Activated naive CD8-positive, alpha-beta T cell treated with anti-CD3 and anti-CD28 coated beads, Interleukin-2, amount 10 ng/mL, durations not matched to agents 7 days and 5 days (primary cell): ENCODE measurements around the gene SH3BGRL3. TPM values are rescaled to one million over a fixed set of nuclear protein-coding genes. Genes with fewer than 3 reads are reported as not detected.

ENCODE experiments used
- ATAC-seq: fragments of 150-1000 bp; cut with Tn5 transposase; one replicate; pipeline ENCODE4 v1.10.0; 2021; ENCODE audit warnings: low read depth, moderate library complexity
- POLR2A ChIA-PET: fragments of 350-600 bp; sonication (Branson Sonifier 250); formaldehyde crosslinking; loops from one replicate; lab custom pipeline; 2021; ENCODE audit warnings: antibody characterized with exemption; lab: Charles Lee
- DNase-seq: peaks from one replicate; pipeline ENCODE4 v3.0.0; 2021
- H3K27ac Mint-ChIP-seq: one replicate; pipeline ENCODE4 v1.8.0; 2022; ENCODE audit warnings: mild to moderate bottlenecking, mixed read lengths
- H3K27me3 Mint-ChIP-seq: one replicate; pipeline ENCODE4 v1.8.0; 2022; ENCODE audit warnings: mild to moderate bottlenecking, moderate library complexity, mixed read lengths
- H3K36me3 Mint-ChIP-seq: one replicate; pipeline ENCODE4 v1.8.0; 2021; ENCODE audit warnings: mild to moderate bottlenecking, mixed read lengths
- H3K4me1 Mint-ChIP-seq: one replicate; pipeline ENCODE4 v1.8.0; 2021; ENCODE audit warnings: mixed read lengths
- H3K4me3 Mint-ChIP-seq: one replicate; pipeline ENCODE4 v1.8.0; 2022; ENCODE audit warnings: mild to moderate bottlenecking, moderate library complexity, mixed read lengths
- H3K9me3 Mint-ChIP-seq: one replicate; pipeline ENCODE4 v1.8.0; 2021; ENCODE audit warnings: mixed read lengths
- total RNA-seq, 2 experiments: library from RNA; stranded (reverse); gene quantifications; one replicate each; pipeline ENCODE4 v1.2.3, GENCODE V29; 2021

The SH3BGRL3 gene
- total RNA-seq, 2 experiments from 2014 or later = 531 to 542 TPM

- H3K36me3 Mint-ChIP-seq = peaks cover 60% of the 10 kb centered on the region
- H3K27ac Mint-ChIP-seq = no peak overlapping the region
- no peaks in the 10 kb centered on the region for H3K27me3 Mint-ChIP-seq
- H3K4me1 Mint-ChIP-seq = no peaks in the 10 kb centered on the region
- ATAC-seq = no peak
- no peak for DNase-seq
- H3K9me3 Mint-ChIP-seq = peaks cover 9% of the 10 kb centered on the region
- no peak overlapping the region for H3K4me3 Mint-ChIP-seq
- POLR2A ChIA-PET = no interaction called here
Observed at GRCh38 chr1:26265405-26265804, 14.5 kb upstream of the SH3BGRL3 start.

GRCh38 chr1:26268290-26269197 lies 11.3 kb upstream of the SH3BGRL3 start:
- DNase-seq (no peak), ATAC-seq (no peak)
- H3K9me3 Mint-ChIP-seq = peaks cover 9% of the 10 kb centered on the region
- H3K27me3 Mint-ChIP-seq = no peaks in the 10 kb centered on the region
- POLR2A ChIA-PET = no interaction called here
- no peak overlapping the region for H3K27ac Mint-ChIP-seq
- H3K4me1 Mint-ChIP-seq = peaks cover 2% of the 10 kb centered on the region
- H3K36me3 Mint-ChIP-seq = peaks cover 65% of the 10 kb centered on the region
- no peak overlapping the region for H3K4me3 Mint-ChIP-seq

GRCh38 chr1:26269198-26269550 lies 10.7 kb upstream of the SH3BGRL3 start:
- H3K27me3 Mint-ChIP-seq = no peaks in the 10 kb centered on the region
- H3K4me1 Mint-ChIP-seq = peaks cover 4% of the 10 kb centered on the region
- peaks cover 9% of the 10 kb centered on the region for H3K9me3 Mint-ChIP-seq
- H3K27ac Mint-ChIP-seq = no peak overlapping the region
- POLR2A ChIA-PET = interaction anchor here (0.6 kb wide), 1 partner anchor 91 kb away, joined by 3 read pairs; no protein-coding TSS in a partner anchor
- H3K36me3 Mint-ChIP-seq = peaks cover 62% of the 10 kb centered on the region
- DNase-seq = no peak
- no peak for ATAC-seq
- no peak overlapping the region for H3K4me3 Mint-ChIP-seq

GRCh38 chr1:26274801-26275425 lies 5.0 kb upstream of the SH3BGRL3 start:
- H3K4me3 Mint-ChIP-seq = no peak overlapping the region
- ATAC-seq = no peak

GRCh38 chr1:26275580-26276431 lies 4.1 kb upstream of the SH3BGRL3 start:
- DNase-seq = peak; percentile 73
- Mint-ChIP-seq H3K27me3 (no peaks in the 10 kb centered on the region), H3K4me1 (peaks cover 48% of the 10 kb centered on the region), H3K27ac (peak overlapping the region; percentile 90), H3K36me3 (peaks cover 38% of the 10 kb centered on the region), H3K4me3 (peak overlapping the region; percentile 70), H3K9me3 (no peaks in the 10 kb centered on the region)
- POLR2A ChIA-PET = interaction anchor here (0.7 to 20.6 kb wide), 8 partner anchors 9 to 196 kb away, joined by 3 to 1079 read pairs (median 4); partner anchors contain the start of genes CD52, HMGN2 and UBXN11
- ATAC-seq = peak; percentile 62

More at GRCh38 chr1:26274801-26275425, 5.0 kb upstream of the SH3BGRL3 start:
- no peak for DNase-seq
- POLR2A ChIA-PET = interaction anchor here (0.9 to 20.6 kb wide), 7 partner anchors 8 to 142 kb away, joined by 3 to 1079 read pairs (median 4); partner anchors contain the start of genes CD52 and UBXN11
- Mint-ChIP-seq H3K4me1 (peaks cover 48% of the 10 kb centered on the region), H3K9me3 (no peaks in the 10 kb centered on the region), H3K27ac (peak overlapping the region; percentile 60), H3K36me3 (peaks cover 41% of the 10 kb centered on the region), H3K27me3 (no peaks in the 10 kb centered on the region)

GRCh38 chr1:26276432-26276838 lies 3.5 kb upstream of the SH3BGRL3 start:
- DNase-seq (no peak), ATAC-seq (no peak)
- H3K36me3 Mint-ChIP-seq = peaks cover 39% of the 10 kb centered on the region
- H3K27ac Mint-ChIP-seq = peak overlapping the region; percentile 90
- H3K4me1 Mint-ChIP-seq = peaks cover 54% of the 10 kb centered on the region
- H3K9me3 Mint-ChIP-seq = no peaks in the 10 kb centered on the region
- H3K4me3 Mint-ChIP-seq = peak overlapping the region; percentile 70
- POLR2A ChIA-PET = interaction anchor here (1.3 to 20.6 kb wide), 7 partner anchors 8 to 195 kb away, joined by 3 to 1079 read pairs (median 4); partner anchors contain the start of genes CD52, HMGN2 and UBXN11
- no peaks in the 10 kb centered on the region for H3K27me3 Mint-ChIP-seq

GRCh38 chr1:26277261-26277661 lies 2.6 kb upstream of the SH3BGRL3 start:
- no peak for DNase-seq
- ATAC-seq = no peak
- H3K36me3 Mint-ChIP-seq = peaks cover 36% of the 10 kb centered on the region
- no peaks in the 10 kb centered on the region for H3K9me3 Mint-ChIP-seq
- POLR2A ChIA-PET = interaction anchor here (1.0 to 20.6 kb wide), 5 partner anchors 7 to 123 kb away, joined by 3 to 1079 read pairs (median 13); partner anchors contain the start of genes CD52 and UBXN11
- peaks cover 58% of the 10 kb centered on the region for H3K4me1 Mint-ChIP-seq
- peak overlapping the region; percentile 91 for H3K27ac Mint-ChIP-seq
- no peaks in the 10 kb centered on the region for H3K27me3 Mint-ChIP-seq
- H3K4me3 Mint-ChIP-seq = peak overlapping the region; percentile 70

- H3K27me3 Mint-ChIP-seq = no peaks in the 10 kb centered on the region
- H3K4me1 Mint-ChIP-seq = peaks cover 61% of the 10 kb centered on the region
- peak overlapping the region; percentile 7 for H3K4me3 Mint-ChIP-seq
- H3K27ac Mint-ChIP-seq = peak overlapping the region; percentile 91
- peaks cover 34% of the 10 kb centered on the region for H3K36me3 Mint-ChIP-seq
- POLR2A ChIA-PET = interaction anchor here (1.0 to 20.6 kb wide), 4 partner anchors 10 to 122 kb away, joined by 3 to 1079 read pairs (median 22); partner anchors contain the start of genes CD52 and UBXN11
- H3K9me3 Mint-ChIP-seq = no peaks in the 10 kb centered on the region
- no peak for ATAC-seq
- DNase-seq = no peak
Observed at GRCh38 chr1:26277719-26278118, 2.2 kb upstream of the SH3BGRL3 start.

- Mint-ChIP-seq H3K9me3 (no peaks in the 10 kb centered on the region), H3K36me3 (peaks cover 31% of the 10 kb centered on the region), H3K27ac (peak overlapping the region; percentile 91), H3K4me1 (peaks cover 65% of the 10 kb centered on the region), H3K4me3 (peak overlapping the region; percentile 98), H3K27me3 (no peaks in the 10 kb centered on the region)
- POLR2A ChIA-PET = interaction anchor here (1.0 to 20.6 kb wide), 4 partner anchors 10 to 122 kb away, joined by 3 to 1079 read pairs (median 22); partner anchors contain the start of genes CD52 and UBXN11
- DNase-seq (no peak), ATAC-seq (no peak)
Observed at GRCh38 chr1:26278303-26278702, 1.6 kb upstream of the SH3BGRL3 start.

GRCh38 chr1:26278724-26279455 lies 996 bp upstream of the SH3BGRL3 start:
- Mint-ChIP-seq H3K27me3 (no peaks in the 10 kb centered on the region), H3K4me3 (peak overlapping the region; percentile 98), H3K4me1 (peaks cover 70% of the 10 kb centered on the region), H3K36me3 (peaks cover 34% of the 10 kb centered on the region), H3K9me3 (no peaks in the 10 kb centered on the region), H3K27ac (peak overlapping the region; percentile 91)
- DNase-seq = no peak
- POLR2A ChIA-PET = interaction anchor here (0.8 to 20.6 kb wide), 11 partner anchors 11 to 153 kb away, joined by 3 to 1079 read pairs (median 4); partner anchors contain the start of genes CD52, DHDDS and UBXN11
- ATAC-seq = no peak

- peaks cover 30% of the 10 kb centered on the region for H3K36me3 Mint-ChIP-seq
- H3K27ac Mint-ChIP-seq = peak overlapping the region; percentile 93
- no peaks in the 10 kb centered on the region for H3K27me3 Mint-ChIP-seq
- H3K4me1 Mint-ChIP-seq = peaks cover 71% of the 10 kb centered on the region
- DNase-seq (no peak), ATAC-seq (no peak)
- POLR2A ChIA-PET = interaction anchor here (0.7 to 20.6 kb wide), 11 partner anchors 9 to 142 kb away, joined by 3 to 1079 read pairs (median 4); partner anchors contain the start of genes CD52 and UBXN11
- peak overlapping the region; percentile 98 for H3K4me3 Mint-ChIP-seq
- H3K9me3 Mint-ChIP-seq = no peaks in the 10 kb centered on the region
Observed at GRCh38 chr1:26280333-26281042, 602 bp downstream of the SH3BGRL3 start.
